B cell (primary cell): ENCODE measurements around the gene KLHL3.

Experiments
- CTCF ChIP-seq: fragments of 200-600 bp; IDR thresholded peaks from one replicate; pipeline ENCODE4 v1.8.0; 2022; ENCODE audit warnings: antibody characterized with exemption, mild to moderate bottlenecking
- EZH2 ChIP-seq: IDR thresholded peaks from 2 replicates; pipeline ENCODE4 v1.6.1; 2012; ENCODE audit warnings: borderline replicate concordance, low read depth, mild to moderate bottlenecking, moderate library complexity, low read length; ENCODE audit not compliant: insufficient read depth, poor library complexity, severe bottlenecking

- TF ChIP-seq CTCF (no peak), EZH2 (no peak)
Measured at GRCh38 chr5:137573376-137573775, 162.5 kb downstream of the KLHL3 start.
